GM12874 (cell line): Measurements from ENCODE around the gene MAU2.

Experiments used
- TF ChIP-seq, protein P1 (sequence below): IDR thresholded peaks from 2 replicates; pipeline ENCODE4 v1.5.1; 2011; ENCODE audit warnings: low read depth, mild to moderate bottlenecking, control low read depth, low read length, moderate library complexity; ENCODE audit not compliant: insufficient read depth

MAU2 gene

DNA sequence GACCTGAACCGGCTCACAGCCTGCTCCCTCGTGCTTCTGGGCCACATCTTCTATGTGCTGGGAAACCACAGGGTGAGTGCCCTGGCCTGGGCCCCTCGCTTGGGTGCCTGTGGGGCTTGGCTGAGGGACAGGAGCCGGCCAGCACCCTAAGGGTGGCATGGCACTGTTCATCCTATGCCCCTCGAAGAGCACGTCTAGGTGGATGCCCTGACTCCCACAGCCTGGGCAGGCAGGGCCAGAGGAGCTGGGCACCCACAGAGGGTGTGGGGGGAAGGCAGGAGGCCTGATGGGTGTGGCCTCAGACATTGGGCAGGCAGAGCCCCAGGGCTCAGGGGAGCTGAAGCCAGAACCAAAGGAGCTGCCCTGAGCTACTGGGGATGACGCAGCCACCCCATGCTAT, 28.7 kb downstream of the MAU2 start:
- TF ChIP-seq, protein P1, sequence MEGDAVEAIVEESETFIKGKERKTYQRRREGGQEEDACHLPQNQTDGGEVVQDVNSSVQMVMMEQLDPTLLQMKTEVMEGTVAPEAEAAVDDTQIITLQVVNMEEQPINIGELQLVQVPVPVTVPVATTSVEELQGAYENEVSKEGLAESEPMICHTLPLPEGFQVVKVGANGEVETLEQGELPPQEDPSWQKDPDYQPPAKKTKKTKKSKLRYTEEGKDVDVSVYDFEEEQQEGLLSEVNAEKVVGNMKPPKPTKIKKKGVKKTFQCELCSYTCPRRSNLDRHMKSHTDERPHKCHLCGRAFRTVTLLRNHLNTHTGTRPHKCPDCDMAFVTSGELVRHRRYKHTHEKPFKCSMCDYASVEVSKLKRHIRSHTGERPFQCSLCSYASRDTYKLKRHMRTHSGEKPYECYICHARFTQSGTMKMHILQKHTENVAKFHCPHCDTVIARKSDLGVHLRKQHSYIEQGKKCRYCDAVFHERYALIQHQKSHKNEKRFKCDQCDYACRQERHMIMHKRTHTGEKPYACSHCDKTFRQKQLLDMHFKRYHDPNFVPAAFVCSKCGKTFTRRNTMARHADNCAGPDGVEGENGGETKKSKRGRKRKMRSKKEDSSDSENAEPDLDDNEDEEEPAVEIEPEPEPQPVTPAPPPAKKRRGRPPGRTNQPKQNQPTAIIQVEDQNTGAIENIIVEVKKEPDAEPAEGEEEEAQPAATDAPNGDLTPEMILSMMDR: no peak

DNA sequence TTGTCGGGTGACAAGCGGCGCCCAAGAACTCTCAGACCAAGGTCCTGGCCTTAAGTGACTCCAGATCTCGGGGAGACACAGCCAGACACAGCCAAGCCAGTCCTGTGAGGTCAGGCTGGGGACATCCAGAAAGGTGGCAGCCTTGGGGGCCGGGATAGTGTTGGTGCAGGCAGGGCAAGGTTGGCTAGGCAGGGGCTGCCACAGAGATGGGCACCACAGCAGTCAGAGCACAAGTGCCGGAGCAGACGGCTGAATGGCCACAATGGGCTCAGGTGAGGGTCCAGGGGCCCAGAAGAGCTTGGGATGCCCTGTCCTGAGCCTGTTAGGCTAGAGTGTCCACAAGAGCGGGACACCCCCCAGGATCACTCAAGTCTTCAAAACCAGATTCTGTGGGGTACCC, 32.2 kb downstream of the MAU2 start:
- TF ChIP-seq, protein P1: no peak

DNA sequence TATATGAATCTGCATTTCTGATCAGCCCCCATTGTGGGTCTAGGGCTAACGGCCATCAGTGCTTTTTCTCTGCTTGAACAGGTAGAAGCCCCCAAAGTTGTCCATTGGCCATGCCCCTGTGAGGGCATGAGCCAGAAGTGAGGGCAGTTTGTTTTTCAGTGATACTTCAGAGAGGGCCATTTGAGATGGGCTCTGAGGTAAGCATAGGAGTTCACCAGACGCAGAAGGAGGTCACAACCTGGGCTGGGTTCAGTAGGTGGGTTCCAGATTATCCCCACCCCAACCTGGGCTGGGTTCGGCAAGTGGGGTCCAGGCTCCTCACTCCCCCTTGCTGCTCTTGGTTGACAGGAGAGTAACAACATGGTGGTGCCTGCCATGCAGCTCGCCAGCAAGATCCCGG, 33.4 kb downstream of the MAU2 start:
- TF ChIP-seq, protein P1: no peak

DNA sequence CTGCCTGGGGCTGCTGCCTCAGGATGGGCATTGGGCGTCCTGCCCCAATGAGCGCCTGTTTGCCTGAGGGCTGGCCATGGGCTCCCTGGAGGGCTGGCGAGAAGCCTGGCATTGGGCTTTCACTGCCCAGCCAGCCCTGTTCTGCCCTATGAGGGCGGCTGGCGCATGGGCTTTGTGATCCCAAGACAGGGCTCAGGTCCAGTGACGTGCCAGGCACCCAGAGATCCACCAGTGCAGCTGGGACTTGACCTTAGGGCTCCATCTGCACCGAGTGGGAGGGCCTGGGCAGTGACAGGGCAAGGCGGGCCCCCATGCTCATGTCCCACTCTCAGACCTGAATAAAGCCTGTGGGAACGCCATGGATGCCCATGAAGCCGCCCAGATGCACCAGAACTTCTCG, 34.3 kb downstream of the MAU2 start:
- TF ChIP-seq, protein P1: no peak

DNA sequence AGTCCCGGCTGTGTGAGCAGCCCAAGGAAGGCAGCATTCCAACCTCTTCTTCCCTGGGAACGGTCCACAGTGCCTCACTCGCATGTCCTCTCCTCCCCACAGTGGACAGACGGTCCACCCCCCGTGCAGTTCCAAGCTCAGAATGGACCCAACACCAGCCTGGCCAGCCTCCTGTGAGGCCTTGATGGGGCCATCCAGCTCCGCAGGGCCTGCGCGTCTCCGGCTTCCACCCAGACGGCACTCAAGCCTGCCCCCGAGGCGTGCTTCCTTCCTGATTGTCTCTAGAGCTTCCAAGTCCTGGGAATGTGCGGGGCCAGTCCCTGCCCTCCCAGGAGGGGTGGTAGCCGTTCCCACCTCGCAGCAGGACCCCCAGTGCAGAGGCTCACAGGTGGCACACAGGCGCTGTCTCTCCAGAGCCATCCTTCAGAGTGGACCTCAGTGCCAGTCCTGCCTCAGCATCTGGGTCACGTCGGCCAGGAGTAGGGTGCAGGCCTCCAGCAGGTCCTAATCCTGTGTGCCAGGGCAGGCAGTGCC, 35.0 kb downstream of the MAU2 start:
- TF ChIP-seq, protein P1: no peak

DNA sequence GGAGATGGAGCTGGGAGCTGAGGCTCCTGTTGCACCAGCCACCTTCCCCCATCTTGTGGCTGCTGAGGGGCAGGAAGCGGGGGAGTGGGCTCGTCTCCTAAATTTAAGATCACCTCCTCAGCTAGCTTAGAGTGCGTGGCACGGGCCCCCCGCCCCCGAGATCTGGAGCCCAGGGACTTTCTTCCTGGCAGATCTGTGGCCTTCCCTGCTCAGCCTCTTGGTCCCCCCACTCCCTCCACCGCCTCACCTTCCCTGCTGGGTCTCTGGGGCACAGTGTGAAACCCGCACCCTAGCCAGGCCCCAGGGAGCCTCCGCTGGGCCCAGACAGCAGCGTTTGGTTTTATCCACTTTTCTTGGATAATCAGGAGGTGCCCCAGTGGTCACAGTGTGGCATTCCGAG, 35.9 kb downstream of the MAU2 start:
- TF ChIP-seq, protein P1: no peak

DNA sequence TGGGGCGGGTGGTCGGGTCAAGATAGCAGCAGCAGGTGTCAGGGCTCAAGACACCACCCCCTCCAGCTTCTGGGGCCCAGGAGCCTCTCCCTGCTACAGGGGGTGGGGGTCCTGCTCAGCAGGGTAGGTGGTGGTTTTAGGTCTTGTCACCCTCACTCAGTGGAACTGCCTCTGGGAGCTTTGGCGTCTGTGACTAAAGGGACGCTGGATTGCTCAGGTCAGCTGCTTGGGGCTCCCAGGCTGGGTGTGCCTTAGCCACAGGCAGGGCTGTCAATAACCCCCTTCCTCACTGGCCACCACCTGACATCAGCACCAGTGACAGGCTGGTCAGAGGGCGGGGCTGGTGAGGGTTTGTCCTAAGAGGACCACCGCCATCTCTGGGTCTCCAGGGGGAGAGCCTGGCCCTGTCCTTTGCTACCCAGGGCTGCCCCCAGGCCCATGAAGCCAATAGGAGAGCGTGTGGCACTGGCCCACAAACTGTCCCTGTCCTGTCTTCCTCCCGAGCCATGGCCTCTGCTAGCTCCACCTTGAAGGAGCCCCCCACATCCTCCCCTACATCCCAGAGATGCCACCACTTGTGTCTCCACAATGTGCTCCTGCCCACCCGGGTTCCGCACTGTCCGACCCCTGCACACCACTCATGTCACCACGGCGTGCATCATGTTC, 36.4 kb downstream of the MAU2 start:
- TF ChIP-seq, protein P1: no peak
